Measurements from ENCODE around the gene TSSC4.

- TF ChIP-seq CTCF (conservative IDR thresholded peaks at IDR 0.05) (no peak), EZH2 (IDR thresholded peaks at IDR 0.05; ENCODE audit: low read depth) (no peak)
Observed at GRCh38 chr11:2358754-2359442, 41.7 kb upstream of the TSSC4 start.

Data from PC-9 (cell line).